Measurements from ENCODE around the gene ALCAM.

The ALCAM gene

DNA sequence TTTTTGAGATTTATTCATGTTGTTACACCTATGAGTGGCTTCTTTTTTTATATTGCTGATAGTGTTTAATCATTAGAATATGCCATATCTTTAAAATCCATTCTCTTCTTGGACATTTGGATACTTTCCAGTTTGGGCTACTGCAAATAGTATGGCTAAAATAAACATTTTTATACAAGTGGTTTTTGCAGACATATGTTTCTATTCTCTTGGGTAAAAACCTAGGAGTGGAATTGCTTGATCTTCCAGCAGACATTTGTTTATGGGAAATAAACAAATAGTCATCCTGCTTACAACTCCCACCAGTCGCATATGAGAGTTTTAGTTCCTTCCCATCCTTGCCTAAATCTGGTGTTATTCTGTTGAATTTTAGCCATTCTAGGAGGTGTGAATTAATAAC, 193.1 kb downstream of the ALCAM start:
- TF ChIP-seq ZFP30 (CRISPR knock-in tag; IDR thresholded peaks at IDR 0.05) (no peak), TOX (CRISPR knock-in tag; IDR thresholded peaks at IDR 0.05; ENCODE audit: borderline replicate concordance) (no peak), PATZ1 (CRISPR knock-in tag; IDR thresholded peaks at IDR 0.05; ENCODE audit: borderline replicate concordance) (no peak), BACH2 (CRISPR knock-in tag; IDR thresholded peaks at IDR 0.05; ENCODE audit: borderline replicate concordance) (no peak), ISL1 (CRISPR knock-in tag; IDR thresholded peaks at IDR 0.05) (no peak), RARB (CRISPR knock-in tag; IDR thresholded peaks at IDR 0.05) (no peak), OSR1 (CRISPR knock-in tag; IDR thresholded peaks at IDR 0.05) (no peak), CREB5 (CRISPR knock-in tag; IDR thresholded peaks at IDR 0.05; ENCODE audit: low read depth) (no peak), ZNF8 (CRISPR knock-in tag; IDR thresholded peaks at IDR 0.05) (no peak)
- TF ChIP-seq, protein P1, sequence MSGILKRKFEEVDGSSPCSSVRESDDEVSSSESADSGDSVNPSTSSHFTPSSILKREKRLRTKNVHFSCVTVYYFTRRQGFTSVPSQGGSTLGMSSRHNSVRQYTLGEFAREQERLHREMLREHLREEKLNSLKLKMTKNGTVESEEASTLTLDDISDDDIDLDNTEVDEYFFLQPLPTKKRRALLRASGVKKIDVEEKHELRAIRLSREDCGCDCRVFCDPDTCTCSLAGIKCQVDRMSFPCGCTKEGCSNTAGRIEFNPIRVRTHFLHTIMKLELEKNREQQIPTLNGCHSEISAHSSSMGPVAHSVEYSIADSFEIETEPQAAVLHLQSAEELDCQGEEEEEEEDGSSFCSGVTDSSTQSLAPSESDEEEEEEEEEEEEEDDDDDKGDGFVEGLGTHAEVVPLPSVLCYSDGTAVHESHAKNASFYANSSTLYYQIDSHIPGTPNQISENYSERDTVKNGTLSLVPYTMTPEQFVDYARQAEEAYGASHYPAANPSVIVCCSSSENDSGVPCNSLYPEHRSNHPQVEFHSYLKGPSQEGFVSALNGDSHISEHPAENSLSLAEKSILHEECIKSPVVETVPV (CRISPR knock-in tag; IDR thresholded peaks at IDR 0.05) = no peak
- TF ChIP-seq, protein P2, sequence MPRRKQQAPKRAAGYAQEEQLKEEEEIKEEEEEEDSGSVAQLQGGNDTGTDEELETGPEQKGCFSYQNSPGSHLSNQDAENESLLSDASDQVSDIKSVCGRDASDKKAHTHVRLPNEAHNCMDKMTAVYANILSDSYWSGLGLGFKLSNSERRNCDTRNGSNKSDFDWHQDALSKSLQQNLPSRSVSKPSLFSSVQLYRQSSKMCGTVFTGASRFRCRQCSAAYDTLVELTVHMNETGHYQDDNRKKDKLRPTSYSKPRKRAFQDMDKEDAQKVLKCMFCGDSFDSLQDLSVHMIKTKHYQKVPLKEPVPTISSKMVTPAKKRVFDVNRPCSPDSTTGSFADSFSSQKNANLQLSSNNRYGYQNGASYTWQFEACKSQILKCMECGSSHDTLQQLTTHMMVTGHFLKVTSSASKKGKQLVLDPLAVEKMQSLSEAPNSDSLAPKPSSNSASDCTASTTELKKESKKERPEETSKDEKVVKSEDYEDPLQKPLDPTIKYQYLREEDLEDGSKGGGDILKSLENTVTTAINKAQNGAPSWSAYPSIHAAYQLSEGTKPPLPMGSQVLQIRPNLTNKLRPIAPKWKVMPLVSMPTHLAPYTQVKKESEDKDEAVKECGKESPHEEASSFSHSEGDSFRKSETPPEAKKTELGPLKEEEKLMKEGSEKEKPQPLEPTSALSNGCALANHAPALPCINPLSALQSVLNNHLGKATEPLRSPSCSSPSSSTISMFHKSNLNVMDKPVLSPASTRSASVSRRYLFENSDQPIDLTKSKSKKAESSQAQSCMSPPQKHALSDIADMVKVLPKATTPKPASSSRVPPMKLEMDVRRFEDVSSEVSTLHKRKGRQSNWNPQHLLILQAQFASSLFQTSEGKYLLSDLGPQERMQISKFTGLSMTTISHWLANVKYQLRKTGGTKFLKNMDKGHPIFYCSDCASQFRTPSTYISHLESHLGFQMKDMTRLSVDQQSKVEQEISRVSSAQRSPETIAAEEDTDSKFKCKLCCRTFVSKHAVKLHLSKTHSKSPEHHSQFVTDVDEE (CRISPR knock-in tag; IDR thresholded peaks at IDR 0.05) = no peak
- ATAC-seq = no peak

DNA sequence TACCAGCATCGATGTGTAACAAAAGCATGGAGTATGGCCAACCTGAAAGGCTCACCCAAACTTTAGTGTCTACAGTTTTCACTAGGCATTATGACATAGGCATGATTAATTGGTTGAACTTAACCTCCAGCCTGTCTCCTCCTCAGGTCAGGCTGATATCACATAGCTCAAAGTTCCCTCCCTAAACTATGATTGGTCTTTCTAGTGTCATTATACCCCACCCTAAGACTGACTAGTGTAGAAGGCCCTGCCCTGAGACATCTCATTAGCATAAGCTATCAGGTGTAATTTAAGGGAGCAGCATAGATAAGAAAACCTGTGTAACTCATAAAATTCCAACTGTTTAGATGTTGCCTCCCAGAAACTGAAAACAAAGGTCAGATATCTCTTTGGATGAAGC, 195.2 kb downstream of the ALCAM start:
- no peak for ATAC-seq
- TF ChIP-seq ISL1 (CRISPR knock-in tag; IDR thresholded peaks at IDR 0.05) (no peak), ZNF70 (CRISPR knock-in tag; IDR thresholded peaks at IDR 0.05) (no peak), RARB (CRISPR knock-in tag; IDR thresholded peaks at IDR 0.05) (no peak), GLIS3 (CRISPR knock-in tag; IDR thresholded peaks at IDR 0.05) (no peak), PATZ1 (CRISPR knock-in tag; IDR thresholded peaks at IDR 0.05; ENCODE audit: borderline replicate concordance) (no peak), BACH2 (CRISPR knock-in tag; IDR thresholded peaks at IDR 0.05; ENCODE audit: borderline replicate concordance) (no peak)
- TF ChIP-seq, protein P2 (CRISPR knock-in tag; IDR thresholded peaks at IDR 0.05) = no peak

- ATAC-seq = no peak
- TF ChIP-seq OSR1 (CRISPR knock-in tag; IDR thresholded peaks at IDR 0.05) = no peak
- TF ChIP-seq ZFP3 (CRISPR knock-in tag; IDR thresholded peaks at IDR 0.05) = no peak
- TF ChIP-seq ARNTL (CRISPR knock-in tag; IDR thresholded peaks at IDR 0.05; ENCODE audit: borderline replicate concordance, low read depth) = no peak
- TF ChIP-seq CREB5 (CRISPR knock-in tag; IDR thresholded peaks at IDR 0.05; ENCODE audit: low read depth) = no peak
- no peak for TF ChIP-seq POU6F1 (CRISPR knock-in tag; IDR thresholded peaks at IDR 0.05; ENCODE audit: borderline replicate concordance, low read depth)
- TF ChIP-seq SNAI2 (CRISPR knock-in tag; IDR thresholded peaks at IDR 0.05) = no peak
- TF ChIP-seq, protein P1 (CRISPR knock-in tag; IDR thresholded peaks at IDR 0.05) = no peak
- no peak for TF ChIP-seq ZNF8 (CRISPR knock-in tag; IDR thresholded peaks at IDR 0.05)
- no peak for TF ChIP-seq ZNF70 (CRISPR knock-in tag; IDR thresholded peaks at IDR 0.05)
- TF ChIP-seq BACH2 (CRISPR knock-in tag; IDR thresholded peaks at IDR 0.05; ENCODE audit: borderline replicate concordance) = no peak
- no peak for TF ChIP-seq RARB (CRISPR knock-in tag; IDR thresholded peaks at IDR 0.05)
These were observed 198.0 kb downstream of the ALCAM start for GRCh38 chr3:105564546-105565288.

Data from SK-N-SH treated with all-trans-retinoic acid at 6 μM for 48 hours (cell line).